PC-3 (cell line): ENCODE results near the gene SPPL2B. TPM values are rescaled to one million over a fixed set of nuclear protein-coding genes. Genes with fewer than 3 reads are reported as not detected.

Experiments used
- ATAC-seq: fragments of 200-7000 bp; cut with Tn5 transposase; 2 replicates; pipeline ENCODE4 v1.9.1; 2020; ENCODE audit warnings: mild to moderate bottlenecking, moderate library complexity
- BruUV-seq: library from RNA; stranded (reverse); fragments of 400-500 nt; replicated peaks from 2 replicates; lab custom pipeline; 2021; lab: Mats Ljungman, UMichigan
- CTCF ChIA-PET: fragments of 300-600 bp; sonication (Branson Sonifier 250); formaldehyde crosslinking; loops from one replicate; lab custom pipeline; 2022; ENCODE audit warnings: antibody characterized with exemption; lab: Charles Lee
- POLR2A ChIA-PET: fragments of 300-600 bp; sonication (Branson Sonifier 250); formaldehyde crosslinking; loops from one replicate; lab custom pipeline; 2022; ENCODE audit warnings: antibody characterized with exemption; ENCODE audit not compliant: unreplicated experiment; lab: Charles Lee
- DNase-seq: peaks from one replicate; pipeline ENCODE4 v3.0.0-alpha.2; 2015
- H2AFZ ChIP-seq: fragments of 300-600 bp; sonication (generic); 2 replicates; pipeline ENCODE4 v1.6.0; 2016; ENCODE audit warnings: antibody characterized with exemption, low read length
- H3F3A ChIP-seq: fragments of 300-600 bp; sonication (generic); one replicate; pipeline ENCODE4 v1.6.0; 2017; ENCODE audit warnings: antibody characterized with exemption, low read length, control low read depth, mild to moderate bottlenecking; ENCODE audit not compliant: unreplicated experiment
- H3K27ac ChIP-seq: fragments of 300-600 bp; sonication (generic); 2 replicates; pipeline ENCODE4 v1.5.1; 2016; ENCODE audit warnings: mild to moderate bottlenecking, low read length
- H3K27me3 ChIP-seq: fragments of 300-600 bp; sonication (generic); 2 replicates; pipeline ENCODE4 v1.6.1; 2016; ENCODE audit warnings: low read length, mixed read lengths
- H3K36me3 ChIP-seq: fragments of 300-600 bp; sonication (generic); 2 replicates; pipeline ENCODE4 v1.6.1; 2016; ENCODE audit warnings: low read depth, mixed run types, low read length, mixed read lengths
- H3K4me1 ChIP-seq: fragments of 300-600 bp; sonication (generic); 2 replicates; pipeline ENCODE4 v1.5.1; 2016; ENCODE audit warnings: low read length; ENCODE audit not compliant: insufficient read depth
- H3K4me2 ChIP-seq: fragments of 300-600 bp; sonication (generic); 2 replicates; pipeline ENCODE4 v1.6.0; 2016; ENCODE audit warnings: low read length
- H3K4me3 ChIP-seq: fragments of 300-600 bp; sonication (generic); 2 replicates; pipeline ENCODE4 v1.5.1; 2016; ENCODE audit warnings: mild to moderate bottlenecking, low read length, mixed read lengths
- H3K79me2 ChIP-seq: fragments of 300-600 bp; sonication (generic); 2 replicates; pipeline ENCODE4 v1.6.1; 2017; ENCODE audit warnings: low read length, mixed read lengths
- H3K9ac ChIP-seq: fragments of 300-600 bp; sonication (generic); 2 replicates; pipeline ENCODE4 v1.6.0; 2016; ENCODE audit warnings: mild to moderate bottlenecking, low read length
- H3K9me2 ChIP-seq: fragments of 300-600 bp; sonication (generic); replicated peaks from 2 replicates; pipeline ENCODE4 v1.6.1; 2016; ENCODE audit warnings: mixed run types, low read length, mixed read lengths
- H3K9me3 ChIP-seq: fragments of 300-600 bp; sonication (generic); 2 replicates; pipeline ENCODE4 v1.6.1; 2016; ENCODE audit warnings: low read length, mixed read lengths
- H4K20me1 ChIP-seq: fragments of 300-600 bp; sonication (generic); 2 replicates; pipeline ENCODE4 v1.6.1; 2016; ENCODE audit warnings: low read length, mixed read lengths
- CTCF ChIP-seq: fragments of 300-600 bp; sonication (generic); conservative IDR thresholded peaks from 2 replicates; pipeline ENCODE4 v1.5.1; 2017; ENCODE audit warnings: antibody characterized with exemption, low read depth, mild to moderate bottlenecking, low read length
- EZH2 ChIP-seq: fragments of 300-600 bp; sonication (generic); IDR thresholded peaks from one replicate; pipeline ENCODE4 v1.6.1; 2017; ENCODE audit warnings: antibody characterized with exemption, mild to moderate bottlenecking, low read length; ENCODE audit not compliant: unreplicated experiment
- EZH2phosphoT487 ChIP-seq: fragments of 300-600 bp; sonication (generic); IDR thresholded peaks from 2 replicates; pipeline ENCODE4 v1.6.1; 2018; ENCODE audit warnings: mild to moderate bottlenecking, antibody characterized with exemption, low read length, borderline replicate concordance
- intact Hi-C: fragments of 100-400 bp; cut with micrococcal nuclease; formaldehyde crosslinking; loops from 2 replicates; pipeline ENCODE4 v1.9.0; 2023
- total RNA-seq: library from RNA; depleted of rRNA; stranded (reverse); fragments of >200 nt; gene quantifications from 2 replicates; pipeline ENCODE4 v1.2.3, GENCODE V29; 2014

SPPL2B gene
- total RNA-seq, 1 experiment from 2014 or later, result 28.6 TPM

- CTCF ChIA-PET, result no interaction called here
Observed at GRCh38 chr19:2336528-2337328, 8.2 kb downstream of the SPPL2B start.

GRCh38 chr19:2337329-2337707 is 8.8 kb downstream of the SPPL2B start:
- Histone ChIP-seq H3F3A (no peaks in the 10 kb centered on the region), H3K36me3 (no peaks in the 10 kb centered on the region), H3K27ac (no peak overlapping the region), H3K9ac (no peak overlapping the region), H3K9me3 (no peaks in the 10 kb centered on the region), H3K4me2 (no peak overlapping the region), H3K27me3 (no peaks in the 10 kb centered on the region), H3K4me1 (no peaks in the 10 kb centered on the region), H3K9me2 (no peaks in the 10 kb centered on the region), H3K4me3 (no peak overlapping the region), H2AFZ (no peak overlapping the region), H3K79me2 (peaks cover 8% of the 10 kb centered on the region), H4K20me1 (no peaks in the 10 kb centered on the region)
- TF ChIP-seq EZH2 (no peak), EZH2phosphoT487 (no peak), CTCF (no peak)
- intact Hi-C loops, result no loop called here
- no TSS peak for BruUV-seq
- ChIA-PET CTCF (no interaction called here), POLR2A (no interaction called here)
- DNase-seq (no peak), ATAC-seq (no peak; the same call in 1 of the 2 replicates)

More at GRCh38 chr19:2336528-2337328, 8.2 kb downstream of the SPPL2B start:
- Histone ChIP-seq H3K36me3 (no peaks in the 10 kb centered on the region), H3K9me2 (no peaks in the 10 kb centered on the region), H3K27me3 (no peaks in the 10 kb centered on the region), H2AFZ (no peak overlapping the region), H3K4me3 (no peak overlapping the region), H4K20me1 (no peaks in the 10 kb centered on the region), H3K4me2 (no peak overlapping the region), H3K9ac (no peak overlapping the region), H3K4me1 (no peaks in the 10 kb centered on the region), H3F3A (no peaks in the 10 kb centered on the region), H3K27ac (no peak overlapping the region), H3K9me3 (no peaks in the 10 kb centered on the region), H3K79me2 (peaks cover 14% of the 10 kb centered on the region)
- TF ChIP-seq EZH2phosphoT487, result no peak
- no peak for TF ChIP-seq CTCF
- TF ChIP-seq EZH2, result no peak
- BruUV-seq, result no TSS peak
- intact Hi-C loops, result no loop called here
- POLR2A ChIA-PET, result no interaction called here
- no peak for ATAC-seq
- no peak for DNase-seq

GRCh38 chr19:2338055-2338615 is 9.7 kb downstream of the SPPL2B start:
- DNase-seq (no peak), ATAC-seq (no peak)
- H3K4me1 ChIP-seq, result no peaks in the 10 kb centered on the region
- intact Hi-C loops, result no loop called here
- no peaks in the 10 kb centered on the region for H4K20me1 ChIP-seq
- H2AFZ ChIP-seq, result no peak overlapping the region
- H3K79me2 ChIP-seq, result 0 out of 2 replicates have a peak, but pooled peaks cover 4% of the 10 kb centered on the region
- ChIA-PET POLR2A (no interaction called here), CTCF (no interaction called here)
- no peak overlapping the region for H3K27ac ChIP-seq
- TF ChIP-seq EZH2phosphoT487, result no peak
- TF ChIP-seq CTCF, result no peak
- no peak for TF ChIP-seq EZH2
- BruUV-seq, result no TSS peak
- no peaks in the 10 kb centered on the region for H3K27me3 ChIP-seq
- H3K4me2 ChIP-seq, result no peak overlapping the region
- no peaks in the 10 kb centered on the region for H3K9me2 ChIP-seq
- no peaks in the 10 kb centered on the region for H3F3A ChIP-seq
- H3K4me3 ChIP-seq, result no peak overlapping the region
- H3K9me3 ChIP-seq, result no peaks in the 10 kb centered on the region
- no peaks in the 10 kb centered on the region for H3K36me3 ChIP-seq
- no peak overlapping the region for H3K9ac ChIP-seq
